Measurements from ENCODE around the gene WDR72. TPM values are rescaled to one million over a fixed set of nuclear protein-coding genes. Genes with fewer than 3 reads are reported as not detected.

Gene WDR72
- total RNA-seq, 1 donor from 2014 or later = 3.2 TPM

DNA sequence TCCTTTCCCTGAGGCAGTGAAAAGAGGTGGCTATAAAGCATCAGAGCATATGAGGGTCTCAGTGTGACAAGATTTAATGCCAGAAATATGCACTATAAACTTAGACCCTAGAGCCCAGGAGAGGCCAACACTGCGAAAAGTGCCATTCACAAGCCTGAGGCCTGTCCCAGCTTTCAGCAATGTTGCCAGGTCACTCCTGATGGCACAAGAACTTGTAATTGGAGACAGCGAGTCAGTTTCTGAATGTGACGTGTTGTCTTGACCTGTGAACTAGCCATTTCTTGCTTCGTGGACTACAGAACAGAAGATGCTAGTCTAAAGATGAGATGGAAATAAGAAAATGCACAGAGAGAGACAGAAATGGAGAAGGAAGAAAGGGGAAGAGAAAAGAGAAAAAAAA, 87.9 kb downstream of the WDR72 start:
- TF ChIP-seq, protein P1, sequence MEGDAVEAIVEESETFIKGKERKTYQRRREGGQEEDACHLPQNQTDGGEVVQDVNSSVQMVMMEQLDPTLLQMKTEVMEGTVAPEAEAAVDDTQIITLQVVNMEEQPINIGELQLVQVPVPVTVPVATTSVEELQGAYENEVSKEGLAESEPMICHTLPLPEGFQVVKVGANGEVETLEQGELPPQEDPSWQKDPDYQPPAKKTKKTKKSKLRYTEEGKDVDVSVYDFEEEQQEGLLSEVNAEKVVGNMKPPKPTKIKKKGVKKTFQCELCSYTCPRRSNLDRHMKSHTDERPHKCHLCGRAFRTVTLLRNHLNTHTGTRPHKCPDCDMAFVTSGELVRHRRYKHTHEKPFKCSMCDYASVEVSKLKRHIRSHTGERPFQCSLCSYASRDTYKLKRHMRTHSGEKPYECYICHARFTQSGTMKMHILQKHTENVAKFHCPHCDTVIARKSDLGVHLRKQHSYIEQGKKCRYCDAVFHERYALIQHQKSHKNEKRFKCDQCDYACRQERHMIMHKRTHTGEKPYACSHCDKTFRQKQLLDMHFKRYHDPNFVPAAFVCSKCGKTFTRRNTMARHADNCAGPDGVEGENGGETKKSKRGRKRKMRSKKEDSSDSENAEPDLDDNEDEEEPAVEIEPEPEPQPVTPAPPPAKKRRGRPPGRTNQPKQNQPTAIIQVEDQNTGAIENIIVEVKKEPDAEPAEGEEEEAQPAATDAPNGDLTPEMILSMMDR (IDR thresholded peaks at IDR 0.05) = no peak
- Histone ChIP-seq H3K27ac (no peak overlapping the region), H3K9me3 (no peaks in the 10 kb centered on the region)

DNA sequence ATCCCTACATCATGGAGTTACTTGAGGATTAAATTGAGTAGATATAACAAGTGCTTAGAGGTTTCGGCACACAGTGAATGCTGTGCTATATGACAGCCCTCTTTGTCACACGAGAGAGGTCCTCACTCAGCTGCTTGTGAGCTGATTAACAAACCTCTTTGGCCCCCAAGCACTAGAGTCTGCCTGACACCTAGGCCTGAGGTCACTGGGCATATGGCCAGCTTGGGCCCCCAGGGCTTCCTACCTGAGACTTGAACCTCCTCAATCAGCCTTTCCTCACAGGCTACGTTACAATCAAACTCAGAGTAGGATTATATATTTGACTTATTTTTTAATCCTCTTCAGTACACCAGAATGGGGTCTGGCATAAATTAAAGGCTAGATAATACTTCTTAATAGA, 88.8 kb downstream of the WDR72 start:
- DNase-seq (no peak), ATAC-seq (no peak)
- Histone ChIP-seq H3K9me3 (no peaks in the 10 kb centered on the region), H3K36me3 (no peaks in the 10 kb centered on the region), H3K27ac (no peak overlapping the region), H3K27me3 (no peaks in the 10 kb centered on the region), H3K4me1 (no peaks in the 10 kb centered on the region), H3K4me3 (no peak overlapping the region)
- TF ChIP-seq, protein P1 (IDR thresholded peaks at IDR 0.05) = no peak
- intact Hi-C loops (cut with DNase I) = no loop called here

More for the DNA sequence above, 87.9 kb downstream of the WDR72 start:
- DNase-seq (no peak), ATAC-seq (no peak)
- intact Hi-C loops (cut with DNase I) = no loop called here
- Histone ChIP-seq H3K4me3 (no peak overlapping the region), H3K4me1 (no peaks in the 10 kb centered on the region), H3K36me3 (no peaks in the 10 kb centered on the region), H3K27me3 (no peaks in the 10 kb centered on the region)

DNA sequence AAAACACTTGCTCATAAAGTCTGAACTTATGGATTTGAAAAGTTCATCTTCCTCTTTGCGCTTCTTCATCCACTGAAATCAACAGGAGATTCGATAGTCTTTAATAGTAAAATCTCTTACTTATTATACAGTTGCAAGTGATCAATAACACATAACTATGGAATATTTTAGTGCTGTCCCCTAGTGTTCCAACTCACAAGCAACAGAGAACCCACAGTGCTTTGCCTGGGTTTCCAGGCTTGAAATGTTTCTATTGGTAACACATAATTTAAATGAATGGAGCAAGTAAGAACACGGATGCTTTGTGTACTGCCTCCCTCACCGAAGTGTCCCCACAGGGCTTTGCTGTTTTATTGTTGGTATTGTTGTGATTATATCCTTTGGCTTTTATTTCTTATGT, 93.5 kb downstream of the WDR72 start:
- DNase-seq (no peak), ATAC-seq (no peak)
- H3K4me1 ChIP-seq = no peaks in the 10 kb centered on the region
- no peaks in the 10 kb centered on the region for H3K36me3 ChIP-seq
- no peak overlapping the region for H3K27ac ChIP-seq
- intact Hi-C loops (cut with DNase I) = no loop called here
- no peaks in the 10 kb centered on the region for H3K27me3 ChIP-seq
- no peaks in the 10 kb centered on the region for H3K9me3 ChIP-seq
- TF ChIP-seq, protein P1 (IDR thresholded peaks at IDR 0.05) = no peak
- H3K4me3 ChIP-seq = no peak overlapping the region

DNA sequence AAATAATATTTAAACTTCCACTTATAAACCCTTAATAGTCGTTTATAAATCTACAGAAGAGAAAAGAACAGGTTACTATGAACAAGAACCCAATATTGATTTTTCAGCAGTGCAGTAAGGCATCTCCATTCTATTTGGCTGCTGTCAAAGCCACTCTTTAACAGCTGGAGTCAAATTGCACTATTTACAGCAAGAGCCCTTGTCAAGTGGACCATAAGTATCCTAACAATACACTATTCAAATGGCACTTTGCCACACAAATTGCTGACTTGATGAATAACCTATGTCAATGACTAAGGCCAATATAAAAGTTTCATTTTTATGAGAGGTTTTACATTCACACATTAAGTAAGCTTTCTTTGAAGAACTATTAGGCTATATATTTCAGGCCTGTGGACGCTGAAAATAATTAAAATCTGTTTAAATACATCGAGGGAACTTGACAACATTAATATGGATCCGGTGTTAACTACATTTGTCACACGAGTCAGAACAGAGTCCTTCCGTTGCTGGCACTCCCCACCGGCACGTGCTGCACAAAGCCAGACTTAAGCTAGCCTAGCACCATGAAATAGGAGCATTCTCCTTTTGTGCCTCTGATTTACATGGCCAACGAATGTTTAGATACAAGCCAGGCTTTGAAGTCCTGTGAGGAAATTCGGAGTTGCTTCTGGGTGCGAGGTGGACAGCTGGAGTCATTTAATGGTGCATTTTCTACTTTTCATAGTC, 100.5 kb downstream of the WDR72 start:
- Histone ChIP-seq H3K9me3 (no peaks in the 10 kb centered on the region), H3K4me1 (no peaks in the 10 kb centered on the region), H3K27ac (no peak overlapping the region), H3K36me3 (no peaks in the 10 kb centered on the region), H3K4me3 (no peak overlapping the region), H3K27me3 (no peaks in the 10 kb centered on the region)
- intact Hi-C loops (cut with DNase I) = no loop called here
- TF ChIP-seq, protein P1 (IDR thresholded peaks at IDR 0.05) = no peak
- ATAC-seq = no peak
- no peak for DNase-seq

DNA sequence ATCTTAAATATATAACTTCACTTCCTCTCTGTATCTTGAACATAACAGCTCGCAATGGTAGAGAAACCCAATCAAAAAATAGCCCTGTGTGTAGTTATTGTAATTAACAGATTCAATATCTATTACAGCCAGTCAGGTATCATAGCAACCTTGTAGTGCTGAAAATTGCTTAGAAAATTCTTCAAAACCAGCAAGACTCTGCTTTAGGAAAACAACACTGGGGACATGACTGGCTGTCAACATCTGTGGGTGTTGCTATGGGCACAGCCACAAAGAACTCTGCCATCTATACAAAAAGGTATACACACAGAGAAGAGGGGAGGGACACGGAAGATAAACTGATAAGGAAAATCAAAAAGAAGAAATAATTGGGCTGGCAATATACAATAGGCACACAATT, 101.2 kb downstream of the WDR72 start:
- H3K4me3 ChIP-seq = no peak overlapping the region
- TF ChIP-seq, protein P1 (IDR thresholded peaks at IDR 0.05) = no peak
- H3K9me3 ChIP-seq = no peaks in the 10 kb centered on the region
- no peak overlapping the region for H3K27ac ChIP-seq
- no peaks in the 10 kb centered on the region for H3K4me1 ChIP-seq
- no peaks in the 10 kb centered on the region for H3K36me3 ChIP-seq
- intact Hi-C loops (cut with DNase I) = no loop called here
- ATAC-seq (no peak), DNase-seq (no peak)
- H3K27me3 ChIP-seq = no peaks in the 10 kb centered on the region

DNA sequence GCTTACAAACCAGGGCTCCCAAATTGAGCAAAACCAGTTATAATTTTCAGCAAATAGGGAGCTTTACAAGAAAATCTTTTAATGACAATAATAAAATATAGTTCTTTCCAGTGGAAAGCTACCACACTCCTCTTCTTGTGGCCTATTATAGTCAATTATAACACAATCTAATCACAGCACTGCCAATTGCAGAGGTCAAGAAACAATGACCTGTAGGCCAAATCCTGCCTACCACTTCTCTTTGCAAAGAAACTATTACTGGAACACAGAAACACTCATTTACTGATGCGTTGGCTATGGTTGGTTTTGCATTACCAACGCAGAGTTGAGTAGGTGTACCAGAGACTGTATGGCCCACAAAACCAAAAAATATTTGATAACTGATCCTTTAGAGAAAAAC, 110.5 kb downstream of the WDR72 start:
- intact Hi-C loops (cut with DNase I) = no loop called here
- H3K27me3 ChIP-seq = no peaks in the 10 kb centered on the region
- ATAC-seq (no peak), DNase-seq (no peak)
- no peak overlapping the region for H3K27ac ChIP-seq
- H3K9me3 ChIP-seq = no peaks in the 10 kb centered on the region
- H3K4me1 ChIP-seq = no peaks in the 10 kb centered on the region
- TF ChIP-seq, protein P1 (IDR thresholded peaks at IDR 0.05) = no peak
- no peak overlapping the region for H3K4me3 ChIP-seq
- H3K36me3 ChIP-seq = no peaks in the 10 kb centered on the region

Measured in upper lobe of right lung (tissue), 1 donor.